ENCODE results near the gene OR9G4. TPM values are rescaled to one million over a fixed set of nuclear protein-coding genes. Genes with fewer than 3 reads are reported as not detected.

The OR9G4 gene
- total and polyA plus RNA-seq, 2 experiments from 2014 or later = not detected

DNA sequence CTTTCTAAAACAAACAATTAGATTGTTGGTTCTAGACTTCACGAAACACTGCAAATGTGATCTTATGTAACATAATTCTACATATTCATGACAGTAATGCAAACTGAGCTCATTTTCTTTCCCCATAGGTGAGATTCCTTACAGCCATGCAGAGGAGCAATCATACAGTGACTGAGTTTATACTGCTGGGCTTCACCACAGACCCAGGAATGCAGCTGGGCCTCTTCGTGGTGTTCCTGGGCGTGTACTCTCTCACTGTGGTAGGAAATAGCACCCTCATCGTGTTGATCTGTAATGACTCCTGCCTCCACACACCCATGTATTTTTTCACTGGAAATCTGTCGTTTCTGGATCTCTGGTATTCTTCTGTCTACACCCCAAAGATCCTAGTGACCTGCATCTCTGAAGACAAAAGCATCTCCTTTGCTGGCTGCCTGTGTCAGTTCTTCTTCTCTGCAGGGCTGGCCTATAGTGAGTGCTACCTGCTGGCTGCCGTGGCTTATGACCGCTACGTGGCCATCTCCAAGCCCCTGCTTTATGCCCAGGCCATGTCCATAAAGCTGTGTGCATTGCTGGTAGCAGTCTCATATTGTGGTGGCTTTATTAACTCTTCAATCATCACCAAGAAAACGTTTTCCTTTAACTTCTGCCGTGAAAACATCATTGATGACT, 48.1 kb downstream of the OR9G4 start (continued):
- TF ChIP-seq JUNB (IDR thresholded peaks at IDR 0.05; ENCODE audit: unreplicated experiment) (no peak), STAT1 (IDR thresholded peaks at IDR 0.05; ENCODE audit: unreplicated experiment) (no peak), ZNF114 (CRISPR knock-in tag; IDR thresholded peaks at IDR 0.05) (no peak), EZH2phosphoT487 (IDR thresholded peaks at IDR 0.05; ENCODE audit: unreplicated experiment) (no peak), POLR2AphosphoS5 (IDR thresholded peaks at IDR 0.05; ENCODE audit: low read depth) (no peak), EZH2 (IDR thresholded peaks at IDR 0.05; ENCODE audit: low read depth, unreplicated experiment) (no peak), ZNF331 (CRISPR knock-in tag; IDR thresholded peaks at IDR 0.05; ENCODE audit: low read depth) (no peak), NANOG (IDR thresholded peaks at IDR 0.05; ENCODE audit: borderline replicate concordance) (no peak), CREB1 (CRISPR knock-in tag; IDR thresholded peaks at IDR 0.05; ENCODE audit: low read depth) (no peak)
- TF ChIP-seq, protein P1, sequence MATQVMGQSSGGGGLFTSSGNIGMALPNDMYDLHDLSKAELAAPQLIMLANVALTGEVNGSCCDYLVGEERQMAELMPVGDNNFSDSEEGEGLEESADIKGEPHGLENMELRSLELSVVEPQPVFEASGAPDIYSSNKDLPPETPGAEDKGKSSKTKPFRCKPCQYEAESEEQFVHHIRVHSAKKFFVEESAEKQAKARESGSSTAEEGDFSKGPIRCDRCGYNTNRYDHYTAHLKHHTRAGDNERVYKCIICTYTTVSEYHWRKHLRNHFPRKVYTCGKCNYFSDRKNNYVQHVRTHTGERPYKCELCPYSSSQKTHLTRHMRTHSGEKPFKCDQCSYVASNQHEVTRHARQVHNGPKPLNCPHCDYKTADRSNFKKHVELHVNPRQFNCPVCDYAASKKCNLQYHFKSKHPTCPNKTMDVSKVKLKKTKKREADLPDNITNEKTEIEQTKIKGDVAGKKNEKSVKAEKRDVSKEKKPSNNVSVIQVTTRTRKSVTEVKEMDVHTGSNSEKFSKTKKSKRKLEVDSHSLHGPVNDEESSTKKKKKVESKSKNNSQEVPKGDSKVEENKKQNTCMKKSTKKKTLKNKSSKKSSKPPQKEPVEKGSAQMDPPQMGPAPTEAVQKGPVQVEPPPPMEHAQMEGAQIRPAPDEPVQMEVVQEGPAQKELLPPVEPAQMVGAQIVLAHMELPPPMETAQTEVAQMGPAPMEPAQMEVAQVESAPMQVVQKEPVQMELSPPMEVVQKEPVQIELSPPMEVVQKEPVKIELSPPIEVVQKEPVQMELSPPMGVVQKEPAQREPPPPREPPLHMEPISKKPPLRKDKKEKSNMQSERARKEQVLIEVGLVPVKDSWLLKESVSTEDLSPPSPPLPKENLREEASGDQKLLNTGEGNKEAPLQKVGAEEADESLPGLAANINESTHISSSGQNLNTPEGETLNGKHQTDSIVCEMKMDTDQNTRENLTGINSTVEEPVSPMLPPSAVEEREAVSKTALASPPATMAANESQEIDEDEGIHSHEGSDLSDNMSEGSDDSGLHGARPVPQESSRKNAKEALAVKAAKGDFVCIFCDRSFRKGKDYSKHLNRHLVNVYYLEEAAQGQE (IDR thresholded peaks at IDR 0.05; ENCODE audit: unreplicated experiment) = no peak
- TF ChIP-seq, protein P2, sequence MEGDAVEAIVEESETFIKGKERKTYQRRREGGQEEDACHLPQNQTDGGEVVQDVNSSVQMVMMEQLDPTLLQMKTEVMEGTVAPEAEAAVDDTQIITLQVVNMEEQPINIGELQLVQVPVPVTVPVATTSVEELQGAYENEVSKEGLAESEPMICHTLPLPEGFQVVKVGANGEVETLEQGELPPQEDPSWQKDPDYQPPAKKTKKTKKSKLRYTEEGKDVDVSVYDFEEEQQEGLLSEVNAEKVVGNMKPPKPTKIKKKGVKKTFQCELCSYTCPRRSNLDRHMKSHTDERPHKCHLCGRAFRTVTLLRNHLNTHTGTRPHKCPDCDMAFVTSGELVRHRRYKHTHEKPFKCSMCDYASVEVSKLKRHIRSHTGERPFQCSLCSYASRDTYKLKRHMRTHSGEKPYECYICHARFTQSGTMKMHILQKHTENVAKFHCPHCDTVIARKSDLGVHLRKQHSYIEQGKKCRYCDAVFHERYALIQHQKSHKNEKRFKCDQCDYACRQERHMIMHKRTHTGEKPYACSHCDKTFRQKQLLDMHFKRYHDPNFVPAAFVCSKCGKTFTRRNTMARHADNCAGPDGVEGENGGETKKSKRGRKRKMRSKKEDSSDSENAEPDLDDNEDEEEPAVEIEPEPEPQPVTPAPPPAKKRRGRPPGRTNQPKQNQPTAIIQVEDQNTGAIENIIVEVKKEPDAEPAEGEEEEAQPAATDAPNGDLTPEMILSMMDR (conservative IDR thresholded peaks at IDR 0.05; ENCODE audit: low read depth in 2 of 2) = no peak

DNA sequence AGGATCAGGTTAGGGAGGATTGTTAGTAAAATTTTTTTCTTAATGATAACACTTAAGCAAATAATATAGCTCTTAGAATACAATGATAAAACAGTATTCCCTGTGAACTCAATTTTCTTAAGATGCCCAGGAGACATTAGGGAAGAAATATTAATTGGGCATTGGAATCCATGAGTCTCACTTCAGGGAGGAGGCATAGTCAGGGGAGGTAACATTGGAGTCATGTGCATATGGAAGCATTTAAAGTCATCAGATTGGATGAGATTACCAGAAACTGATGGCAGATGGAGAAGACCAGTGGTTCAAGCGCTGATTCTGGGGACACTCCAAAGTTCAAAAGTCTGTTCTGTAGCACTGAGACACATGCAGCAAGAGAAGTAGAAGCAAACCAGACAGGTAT, 49.7 kb downstream of the OR9G4 start, which contains the start of gene OR9G1:
TSS of gene OR9G1 (plus strand) at position 301 of the 400 bp plus-strand sequence. CDS start 1,293 bp downstream, outside the sequence.
- no peak within 1 kb of the TSS for H3K27ac Mint-ChIP-seq
- H3K4me3 Mint-ChIP-seq = no peak within 1 kb of the TSS
- Histone ChIP-seq H3K36me3 (ENCODE audit: insufficient read depth) (no peaks in the 10 kb centered on the region), H3K79me2 (replicated peaks; ENCODE audit: insufficient read depth) (no peaks in the 10 kb centered on the region), H2AFZ (no peak within 1 kb of the TSS), H4K20me1 (replicated peaks; ENCODE audit: insufficient read depth) (no peaks in the 10 kb centered on the region), H3F3A (replicated peaks; ENCODE audit: low read depth) (no peaks in the 10 kb centered on the region), H3K4me1 (ENCODE audit: insufficient read depth) (no peaks in the 10 kb centered on the region), H3K9me2 (ENCODE audit: insufficient read depth) (peaks cover 13% of the 10 kb centered on the region), H3K4me2 (no peak within 1 kb of the TSS), H3K27me3 (ENCODE audit: insufficient read depth) (no peaks in the 10 kb centered on the region), H3K4me3 (no peak within 1 kb of the TSS), H3K27ac (ENCODE audit: low read depth) (no peak within 1 kb of the TSS)
- H3K9me3 Mint-ChIP-seq = no peaks in the 10 kb centered on the region
- H3K36me3 Mint-ChIP-seq (ENCODE audit: low read depth) = no peaks in the 10 kb centered on the region
- peaks cover 11% of the 10 kb centered on the region for H3K4me1 Mint-ChIP-seq
- DNase-seq (ENCODE audit: low spot score) = no peak
- no peaks in the 10 kb centered on the region for H3K27me3 Mint-ChIP-seq (ENCODE audit: insufficient read depth, low read depth, poor library complexity)
- ATAC-seq = no peak
- TF ChIP-seq EZH2phosphoT487 (IDR thresholded peaks at IDR 0.05; ENCODE audit: unreplicated experiment) (no peak), POLR2AphosphoS5 (IDR thresholded peaks at IDR 0.05; ENCODE audit: low read depth) (no peak), EZH2 (IDR thresholded peaks at IDR 0.05; ENCODE audit: low read depth, unreplicated experiment) (no peak), NANOG (IDR thresholded peaks at IDR 0.05; ENCODE audit: borderline replicate concordance) (no peak)
- TF ChIP-seq, protein P1 (IDR thresholded peaks at IDR 0.05; ENCODE audit: unreplicated experiment) = no peak

All from GM23338 (cell line).